Activated naive CD4-positive, alpha-beta T cell treated with anti-CD3 and anti-CD28 coated beads for 36 hours (primary cell): ENCODE results near the gene TTI1. TPM values are rescaled to one million over a fixed set of nuclear protein-coding genes. Genes with fewer than 3 reads are reported as not detected.

Source experiments
- CTCF ChIA-PET: fragments of 350-600 bp; sonication (Branson Sonifier 250); formaldehyde crosslinking; loops from one replicate; lab custom pipeline; 2021; ENCODE audit warnings: antibody characterized with exemption; lab: Charles Lee
- DNase-seq: peaks from one replicate; pipeline ENCODE4 v3.0.0-alpha.2; 2020
- H3K27ac Mint-ChIP-seq: one replicate; pipeline ENCODE4 v1.8.0; 2021; ENCODE audit warnings: mild to moderate bottlenecking, mixed read lengths
- H3K27me3 Mint-ChIP-seq: one replicate; pipeline ENCODE4 v1.8.0; 2021; ENCODE audit warnings: low read depth, mixed read lengths
- H3K36me3 Mint-ChIP-seq: one replicate; pipeline ENCODE4 v1.8.0; 2021; ENCODE audit warnings: low read depth, mixed read lengths
- H3K4me1 Mint-ChIP-seq: one replicate; pipeline ENCODE4 v1.8.0; 2021; ENCODE audit warnings: low read depth, mixed read lengths
- H3K4me3 Mint-ChIP-seq: one replicate; pipeline ENCODE4 v1.8.0; 2021; ENCODE audit warnings: mild to moderate bottlenecking, moderate library complexity, mixed read lengths
- H3K9me3 Mint-ChIP-seq: one replicate; pipeline ENCODE4 v1.8.0; 2021; ENCODE audit warnings: mixed read lengths
- intact Hi-C: fragments of 100-400 bp; cut with micrococcal nuclease; formaldehyde crosslinking; loops from one replicate; pipeline ENCODE4 v1.15.1; 2023
- total RNA-seq, 2 experiments: library from RNA; stranded (reverse); gene quantifications; one replicate each; pipeline ENCODE4 v1.2.3, GENCODE V29; 2021

Gene TTI1
- 10 to 100 TPM; 32.8 to 36.2 TPM for total RNA-seq

DNA sequence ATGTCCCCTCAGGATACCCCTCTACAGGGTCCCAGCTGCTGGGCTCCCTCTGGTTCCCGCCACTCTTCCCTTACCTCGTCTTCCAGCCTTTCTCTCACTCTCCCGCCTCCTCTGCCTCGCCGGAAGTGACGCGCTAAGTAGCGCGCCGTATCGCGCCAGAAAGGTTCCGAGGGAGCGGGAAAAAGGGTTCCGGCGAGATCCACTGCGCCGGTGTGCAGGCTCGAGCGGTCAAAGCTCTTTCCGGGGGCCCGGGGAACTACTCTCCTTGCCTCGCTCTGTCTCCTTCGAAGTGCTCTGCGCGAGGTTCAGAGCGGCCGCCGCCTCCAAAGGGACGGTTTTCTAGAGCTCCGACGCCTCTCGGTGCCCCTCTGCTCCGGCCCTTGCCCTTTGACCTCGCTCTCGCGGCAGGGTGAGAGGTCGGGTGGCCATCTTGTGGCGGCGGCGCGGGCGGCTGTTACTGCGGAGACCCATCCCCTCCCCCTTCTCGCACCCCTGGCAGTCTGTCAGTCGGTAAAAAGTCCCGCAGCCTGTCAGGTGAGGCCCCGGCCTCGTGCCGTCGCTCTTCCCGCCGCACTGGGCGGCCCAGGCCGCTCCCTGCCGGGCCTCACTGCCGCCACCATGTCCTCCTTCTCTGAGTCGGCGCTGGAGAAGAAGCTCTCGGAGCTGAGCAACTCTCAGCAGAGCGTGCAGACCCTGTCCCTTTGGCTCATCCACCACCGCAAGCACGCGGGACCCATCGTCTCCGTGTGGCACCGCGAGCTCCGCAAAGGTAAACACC lies at the start of gene TTI1, which contains the start of gene RPRD1B:
TSS of gene TTI1 (minus strand) at position 127 of the 778 bp plus-strand sequence. CDS start 19,640 bp downstream, outside the sequence.
TSS of gene RPRD1B (plus strand) at position 417 of the 778 bp plus-strand sequence. CDS start at position 619, 202 bp downstream.
- Mint-ChIP-seq H3K9me3 (no peaks in the 10 kb centered on the region), H3K36me3 (peaks cover 34% of the 10 kb centered on the region), H3K27me3 (no peaks in the 10 kb centered on the region), H3K27ac (peak within 1 kb of the TSS; percentile 98), H3K4me1 (peaks cover 65% of the 10 kb centered on the region), H3K4me3 (peak within 1 kb of the TSS; percentile 98)
- peak; percentile 93 for DNase-seq
- intact Hi-C loops = loop anchor here (1.0 to 10.0 kb wide), 5 partner anchors 24 to 939 kb away; partner anchors contain the start of genes MROH8, RBL1 and RPN2
- CTCF ChIA-PET = interaction anchor here (0.8 to 2.1 kb wide), 3 partner anchors 40 to 188 kb away, joined by 3 to 7 read pairs (median 5); no protein-coding TSS in a partner anchor

DNA sequence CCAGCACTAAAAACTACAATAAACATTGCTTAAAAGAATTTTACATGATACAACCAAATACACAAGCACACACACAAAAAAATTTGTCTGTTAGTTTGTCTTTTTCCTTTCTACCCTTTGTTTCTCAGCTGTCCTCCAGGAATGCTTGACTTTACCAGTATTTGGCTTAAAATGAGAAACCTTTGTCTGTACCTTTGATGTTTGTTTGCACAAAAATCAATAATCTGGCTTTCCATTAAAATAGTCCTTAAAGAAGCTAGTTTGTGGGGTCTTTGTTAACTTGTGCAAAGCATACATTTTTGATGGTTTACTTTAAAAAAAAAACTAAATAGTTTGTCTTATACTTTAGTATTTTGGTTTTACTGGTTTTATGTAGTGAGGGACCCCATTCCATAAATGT lies 49.6 kb upstream of the TTI1 start:
- CTCF ChIA-PET = interaction anchor here (2.8 kb wide), 1 partner anchor 10 kb away, joined by 12 read pairs; no protein-coding TSS in a partner anchor
- H3K9me3 Mint-ChIP-seq = no peaks in the 10 kb centered on the region
- H3K36me3 Mint-ChIP-seq = peaks cover 43% of the 10 kb centered on the region
- intact Hi-C loops = no loop called here
- H3K27me3 Mint-ChIP-seq = no peaks in the 10 kb centered on the region
- no peak overlapping the region for H3K27ac Mint-ChIP-seq
- H3K4me3 Mint-ChIP-seq = no peak overlapping the region
- H3K4me1 Mint-ChIP-seq = peaks cover 4% of the 10 kb centered on the region
- no peak for DNase-seq

DNA sequence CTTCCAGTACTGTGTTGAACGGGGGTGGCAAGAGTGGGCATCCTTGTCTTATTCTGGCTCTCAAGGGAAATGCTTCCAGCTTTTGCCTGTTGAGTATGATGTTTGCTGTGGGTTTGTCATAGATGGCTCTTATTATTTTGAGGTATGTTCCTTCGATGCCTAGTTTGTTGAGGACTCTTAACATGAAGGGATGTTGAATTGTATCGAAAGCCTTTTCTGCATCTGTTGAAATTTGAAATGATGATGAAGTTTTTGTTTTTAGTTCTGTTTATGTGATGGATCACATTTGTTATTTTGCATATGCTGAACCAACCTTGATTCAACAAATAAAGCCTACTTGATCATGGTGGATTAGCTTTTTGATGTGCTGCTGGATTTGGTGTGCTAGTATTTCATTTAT lies 48.3 kb upstream of the TTI1 start:
- Mint-ChIP-seq H3K4me1 (peaks cover 4% of the 10 kb centered on the region), H3K27ac (no peak overlapping the region), H3K36me3 (peaks cover 51% of the 10 kb centered on the region), H3K9me3 (no peaks in the 10 kb centered on the region), H3K4me3 (no peak overlapping the region), H3K27me3 (no peaks in the 10 kb centered on the region)
- CTCF ChIA-PET = interaction anchor here (0.8 to 2.8 kb wide), 3 partner anchors 9 to 140 kb away, joined by 3 to 12 read pairs (median 3); no protein-coding TSS in a partner anchor
- DNase-seq = no peak
- intact Hi-C loops = no loop called here

DNA sequence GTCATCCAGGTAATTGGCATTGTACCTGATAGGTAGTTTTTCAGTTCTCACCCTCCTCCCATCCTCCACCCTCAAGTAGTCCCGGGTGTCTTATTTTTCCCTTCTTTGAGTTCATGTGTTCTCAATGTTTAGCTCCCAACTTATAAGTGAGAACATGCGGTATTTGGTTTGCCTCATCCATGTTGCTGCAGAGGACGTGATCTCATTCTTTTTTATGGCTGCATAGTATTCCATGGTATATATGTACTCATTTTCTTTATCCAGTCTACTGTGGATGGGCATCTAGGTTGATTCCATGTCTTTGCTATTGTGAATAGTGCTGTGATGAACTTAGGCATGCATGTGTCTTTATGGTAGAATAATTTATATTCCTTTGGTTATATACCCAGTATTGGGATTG lies 46.1 kb upstream of the TTI1 start:
- H3K27me3 Mint-ChIP-seq = no peaks in the 10 kb centered on the region
- intact Hi-C loops = no loop called here
- CTCF ChIA-PET = interaction anchor here (0.7 kb wide), 1 partner anchor 56 kb away, joined by 5 read pairs; no protein-coding TSS in a partner anchor
- peaks cover 46% of the 10 kb centered on the region for H3K36me3 Mint-ChIP-seq
- H3K27ac Mint-ChIP-seq = no peak overlapping the region
- no peak for DNase-seq
- no peak overlapping the region for H3K4me3 Mint-ChIP-seq
- H3K9me3 Mint-ChIP-seq = no peaks in the 10 kb centered on the region
- H3K4me1 Mint-ChIP-seq = peaks cover 4% of the 10 kb centered on the region

DNA sequence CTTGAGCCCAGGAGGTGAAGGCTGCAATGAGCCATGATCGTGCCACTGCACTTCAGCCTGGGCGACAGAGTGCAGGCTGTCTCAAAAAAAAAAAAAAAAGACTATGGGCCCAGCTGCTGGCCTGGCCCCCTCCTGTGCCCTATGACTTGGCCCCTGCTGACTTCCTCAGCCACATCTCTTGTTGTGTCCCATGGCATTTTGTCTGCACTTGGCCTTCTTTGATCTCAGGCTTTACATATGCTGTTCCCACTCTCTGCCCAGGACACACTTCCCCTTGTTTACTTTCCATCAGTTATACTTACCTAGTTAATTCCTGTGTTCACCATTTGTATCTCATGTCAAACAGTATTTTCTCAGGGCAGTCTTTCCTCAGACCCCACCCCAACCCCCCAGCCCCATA lies 44.8 kb upstream of the TTI1 start:
- Mint-ChIP-seq H3K36me3 (peaks cover 43% of the 10 kb centered on the region), H3K4me3 (no peak overlapping the region), H3K9me3 (no peaks in the 10 kb centered on the region), H3K4me1 (peaks cover 4% of the 10 kb centered on the region), H3K27ac (no peak overlapping the region), H3K27me3 (no peaks in the 10 kb centered on the region)
- CTCF ChIA-PET = interaction anchor here (0.6 to 1.2 kb wide), 5 partner anchors 21 to 143 kb away, joined by 3 to 6 read pairs (median 3); partner anchors contain the start of genes RPRD1B and TTI1
- intact Hi-C loops = no loop called here
- DNase-seq = no peak

DNA sequence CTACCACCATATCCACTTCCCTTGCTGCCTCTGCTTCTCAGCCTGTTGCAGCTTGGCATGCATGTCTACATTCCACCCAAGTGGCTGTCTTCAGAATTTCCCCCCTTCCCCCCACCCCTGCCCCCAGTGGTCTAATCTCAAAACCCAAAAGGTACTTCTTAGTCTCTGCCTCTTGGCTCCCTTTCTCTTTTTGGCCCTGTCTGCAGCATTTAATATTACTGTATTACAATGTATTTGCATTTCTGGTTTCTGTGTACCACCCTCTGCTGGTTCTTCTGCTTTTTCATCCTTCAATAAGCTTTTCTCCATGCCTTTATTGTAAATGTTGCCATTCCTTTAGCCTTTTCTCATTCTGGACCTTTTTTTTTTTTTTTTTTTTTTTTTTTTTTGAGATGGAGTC lies 43.3 kb upstream of the TTI1 start:
- CTCF ChIA-PET = interaction anchor here (0.7 kb wide), 1 partner anchor 13 kb away, joined by 4 read pairs; no protein-coding TSS in a partner anchor
- no peak overlapping the region for H3K27ac Mint-ChIP-seq

DNA sequence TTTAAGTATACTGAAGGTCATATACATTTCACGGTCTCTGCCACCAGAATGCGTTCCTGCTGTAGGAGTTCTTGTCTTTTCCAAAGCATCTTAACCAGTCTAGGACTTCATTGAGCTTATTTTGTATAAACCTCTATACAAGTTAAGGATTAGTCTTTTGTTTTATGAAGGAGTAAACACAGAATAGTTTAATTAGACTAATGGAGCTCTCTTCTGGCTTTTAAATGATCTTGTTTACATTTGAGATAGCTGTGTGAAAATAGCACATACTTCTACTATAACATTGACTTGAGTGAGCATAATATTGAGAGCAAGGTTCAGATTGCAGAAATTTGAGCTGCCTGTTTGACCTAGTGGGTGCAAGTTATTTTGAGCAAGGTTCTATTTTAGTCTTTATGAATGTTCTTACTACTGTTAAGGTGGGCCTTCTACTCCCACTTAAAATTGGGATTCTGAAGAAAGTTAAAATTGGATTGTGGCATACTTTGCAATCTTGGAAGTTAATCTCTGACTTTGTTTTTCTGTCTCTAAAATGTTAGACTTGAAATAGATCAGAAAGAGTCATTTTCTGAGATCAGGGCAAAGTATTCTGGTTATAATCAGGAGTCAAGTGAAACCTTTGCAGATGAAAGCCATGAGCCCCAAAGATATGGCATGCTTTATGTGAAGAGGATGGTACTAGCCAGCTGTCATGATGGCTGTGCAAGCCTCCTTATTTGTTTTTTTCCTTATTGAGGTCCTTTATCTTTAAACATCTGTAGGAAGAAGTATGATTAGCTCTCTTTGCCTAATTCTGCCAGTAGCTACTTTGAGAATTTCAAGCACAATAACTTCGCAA lies 42.1 kb upstream of the TTI1 start:
- CTCF ChIA-PET = interaction anchor here (1.3 to 3.4 kb wide), 2 partner anchors 146 to 151 kb away, joined by 5 to 32 read pairs; no protein-coding TSS in a partner anchor
- Mint-ChIP-seq H3K27ac (no peak overlapping the region), H3K36me3 (peaks cover 50% of the 10 kb centered on the region), H3K4me1 (peaks cover 6% of the 10 kb centered on the region), H3K27me3 (no peaks in the 10 kb centered on the region), H3K4me3 (no peak overlapping the region), H3K9me3 (no peaks in the 10 kb centered on the region)
- intact Hi-C loops = no loop called here
- DNase-seq = no peak

More for the DNA sequence above, 43.3 kb upstream of the TTI1 start:
- no peaks in the 10 kb centered on the region for H3K9me3 Mint-ChIP-seq
- H3K4me1 Mint-ChIP-seq = peaks cover 6% of the 10 kb centered on the region
- no peak overlapping the region for H3K4me3 Mint-ChIP-seq
- no peak for DNase-seq
- no peaks in the 10 kb centered on the region for H3K27me3 Mint-ChIP-seq
- H3K36me3 Mint-ChIP-seq = peaks cover 48% of the 10 kb centered on the region
- intact Hi-C loops = no loop called here

DNA sequence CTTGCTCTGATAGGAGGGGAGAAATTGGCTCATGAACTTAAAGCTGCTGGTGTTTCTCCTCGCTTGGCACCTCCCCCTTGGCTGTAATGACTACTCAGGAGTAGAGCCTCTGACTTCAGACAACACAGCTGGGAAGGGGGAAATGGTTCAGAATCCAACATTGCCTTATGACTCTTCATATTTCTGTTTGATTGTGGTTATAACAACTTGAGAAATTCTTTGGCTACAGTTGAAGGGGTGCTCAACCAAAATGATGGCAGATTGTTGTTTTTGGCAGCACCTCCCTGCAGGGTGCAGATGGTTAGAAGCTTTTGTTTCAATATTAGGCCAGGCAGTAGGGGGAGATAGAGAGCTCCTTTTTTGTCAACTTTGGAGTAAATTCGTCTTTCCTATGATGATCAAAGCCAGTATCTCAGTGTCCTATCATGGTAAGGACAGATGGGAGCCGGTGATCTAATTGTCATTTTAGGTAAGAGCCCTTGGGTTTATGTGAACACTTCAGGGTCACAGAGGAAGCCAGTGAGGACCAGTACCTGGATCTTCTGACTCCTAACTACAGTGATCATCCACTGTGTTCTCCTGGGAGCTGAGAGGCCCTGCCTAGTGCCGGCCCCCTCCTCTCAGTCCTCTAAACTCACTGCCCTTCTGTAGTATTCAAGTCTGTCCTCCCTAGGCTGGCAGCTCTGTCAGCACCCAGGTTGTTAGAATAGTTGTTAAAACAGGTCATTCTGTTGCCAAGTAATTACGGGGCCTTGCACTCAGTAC lies 40.2 kb upstream of the TTI1 start:
- H3K4me3 Mint-ChIP-seq = no peak overlapping the region

DNA sequence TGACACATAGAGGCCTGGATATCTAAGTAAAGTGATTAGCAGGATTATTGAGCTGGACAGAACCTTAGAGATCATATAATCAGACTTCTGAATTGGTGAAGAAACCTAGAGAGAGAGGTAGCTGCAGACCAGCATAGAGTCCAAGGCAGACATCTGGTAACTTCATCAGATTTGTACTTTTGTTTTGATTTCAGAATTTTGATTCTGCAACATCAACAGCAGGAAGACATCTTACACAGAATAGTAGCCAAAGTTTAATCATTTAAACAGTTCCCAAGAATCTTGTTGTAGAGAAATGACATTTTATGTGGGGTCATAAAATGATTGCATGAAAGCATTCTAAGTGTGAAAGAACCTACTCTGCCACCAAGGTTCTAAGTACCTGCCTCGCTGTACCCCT lies 39.6 kb upstream of the TTI1 start:
- CTCF ChIA-PET = interaction anchor here (0.6 to 3.4 kb wide), 15 partner anchors 10 to 281 kb away, joined by 3 to 32 read pairs (median 4); partner anchors contain the start of genes RPRD1B and TTI1
- Mint-ChIP-seq H3K4me1 (peaks cover 2% of the 10 kb centered on the region), H3K36me3 (peaks cover 45% of the 10 kb centered on the region), H3K9me3 (no peaks in the 10 kb centered on the region), H3K27me3 (no peaks in the 10 kb centered on the region), H3K4me3 (no peak overlapping the region), H3K27ac (no peak overlapping the region)
- intact Hi-C loops = loop anchor here (5.0 kb wide), 2 partner anchors 94 to 149 kb away; partner anchors contain the start of gene TGM2
- DNase-seq = no peak

More for the DNA sequence above, 40.2 kb upstream of the TTI1 start:
- CTCF ChIA-PET = interaction anchor here (0.6 to 3.4 kb wide), 16 partner anchors 9 to 280 kb away, joined by 3 to 32 read pairs (median 4); partner anchors contain the start of genes RPRD1B and TTI1
- H3K4me1 Mint-ChIP-seq = peaks cover 2% of the 10 kb centered on the region
- H3K36me3 Mint-ChIP-seq = peaks cover 47% of the 10 kb centered on the region
- no peaks in the 10 kb centered on the region for H3K9me3 Mint-ChIP-seq
- no peaks in the 10 kb centered on the region for H3K27me3 Mint-ChIP-seq
- no peak overlapping the region for H3K27ac Mint-ChIP-seq
- intact Hi-C loops = loop anchor here (5.0 kb wide), 2 partner anchors 94 to 149 kb away; partner anchors contain the start of gene TGM2
- DNase-seq = peak; percentile 25

DNA sequence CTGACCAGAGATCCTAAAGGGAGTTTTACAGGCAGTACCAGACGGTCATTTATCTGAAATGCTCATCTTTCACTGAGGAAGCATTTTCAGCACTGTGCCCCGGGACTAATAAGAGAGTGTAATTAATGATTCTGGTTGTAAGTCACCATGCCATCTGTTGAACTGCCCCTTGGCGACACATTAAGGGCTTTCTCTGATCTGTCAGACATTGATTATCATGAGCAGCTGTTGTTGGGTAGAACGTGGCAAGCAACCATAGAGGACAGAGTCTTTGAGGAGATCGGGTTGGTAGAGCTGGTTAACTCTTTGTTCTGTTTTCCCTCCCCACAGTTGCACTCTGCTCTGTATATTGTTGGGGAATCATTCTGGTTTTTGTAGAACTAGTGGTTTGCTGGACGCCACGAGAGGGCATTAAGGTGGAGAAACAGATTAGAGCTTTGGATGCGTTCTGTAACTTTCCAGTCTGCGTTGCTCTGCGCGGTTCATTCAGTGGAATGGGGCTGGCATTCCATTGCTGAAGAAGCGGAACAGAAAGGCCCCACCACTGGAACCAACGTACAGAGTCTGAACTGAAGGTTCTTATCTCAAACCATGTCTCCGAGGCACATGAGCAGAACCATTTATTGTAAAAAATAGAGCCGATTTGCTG lies 34.6 kb upstream of the TTI1 start:
- Mint-ChIP-seq H3K36me3 (peaks cover 62% of the 10 kb centered on the region), H3K4me1 (peaks cover 1% of the 10 kb centered on the region), H3K9me3 (no peaks in the 10 kb centered on the region), H3K27me3 (no peaks in the 10 kb centered on the region), H3K27ac (no peak overlapping the region), H3K4me3 (no peak overlapping the region)
- intact Hi-C loops = no loop called here
- CTCF ChIA-PET = interaction anchor here (0.9 kb wide), 2 partner anchors 10 to 153 kb away, joined by 3 read pairs; no protein-coding TSS in a partner anchor
- no peak for DNase-seq
